Measurements from ENCODE around the gene SGTB. TPM values are rescaled to one million over a fixed set of nuclear protein-coding genes. Genes with fewer than 3 reads are reported as not detected.
"Not testable (repeated sequence)": the region's sequence is repeated elsewhere in the genome, so short reads cannot be mapped to it uniquely, and the experiment has no call there.

Gene SGTB
- total and polyA plus RNA-seq, 2 donors (not counting 1 experiment from before 2014, with no cell fraction given) = 1.8 to 5.5 TPM

DNA sequence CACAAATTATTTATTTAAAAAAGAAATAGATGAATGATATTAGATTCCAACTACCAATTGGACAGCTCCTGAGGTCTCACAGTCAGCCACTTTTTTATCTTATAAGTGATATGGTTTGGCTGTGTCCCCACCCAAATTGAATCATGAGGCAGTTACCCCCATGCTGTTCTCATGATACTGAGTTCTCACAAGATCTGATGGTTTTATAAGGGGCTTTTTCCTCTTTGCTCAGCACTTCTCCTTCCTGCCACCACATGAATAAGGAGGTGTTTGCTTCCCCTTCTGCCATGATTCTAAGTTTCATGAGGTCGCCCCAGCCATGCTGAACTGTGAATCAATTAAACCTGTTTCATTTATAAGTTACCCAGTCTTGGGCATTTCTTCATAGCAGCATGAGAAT, 13.0 kb upstream of the SGTB start:
- ATAC-seq (ENCODE audit: low read depth) (peak; percentile 17), DNase-seq (peak; percentile 67)
- no peaks in the 10 kb centered on the region for H3K27me3 ChIP-seq (replicated peaks in 1 of 4; ENCODE audit: control extremely low read depth in 1 of 4, control insufficient read depth in 3 of 4, insufficient read depth in 4 of 4, low read length in 3 of 4)
- peak overlapping the region in 1 of 2 donors; percentile 80 for H3K27ac ChIP-seq (ENCODE audit: low read length in 2 of 2)
- Mint-ChIP-seq H3K4me3 (no peak overlapping the region), H3K27ac (peak overlapping the region; percentile 42), H3K4me1 (peaks cover 16% of the 10 kb centered on the region), H3K9me3 (ENCODE audit: insufficient read depth) (peaks cover 2% of the 10 kb centered on the region), H3K27me3 (no peaks in the 10 kb centered on the region)
- H4K20me1 ChIP-seq (ENCODE audit: control insufficient read depth, insufficient read depth, low read length, poor library complexity, severe bottlenecking) = no peaks in the 10 kb centered on the region
- H3K4me3 ChIP-seq (ENCODE audit: control extremely low read depth in 1 of 5, extremely low read depth in 1 of 5, insufficient read depth in 1 of 5, low read depth in 2 of 5, low read length in 4 of 5) = no peak overlapping the region
- no peak overlapping the region for H2AFZ ChIP-seq (ENCODE audit: insufficient read depth, low read depth, low read length, poor library complexity, severe bottlenecking)
- whole genome bisulfite sequencing (ENCODE audit: insufficient coverage) = no CpG with 5 or more reads among the region's 1 CpG
- no peak for TF ChIP-seq EZH2 (IDR thresholded peaks at IDR 0.05; ENCODE audit: borderline replicate concordance, insufficient read depth, low read depth, low read length, poor library complexity, severe bottlenecking)
- TF ChIP-seq, protein P1, sequence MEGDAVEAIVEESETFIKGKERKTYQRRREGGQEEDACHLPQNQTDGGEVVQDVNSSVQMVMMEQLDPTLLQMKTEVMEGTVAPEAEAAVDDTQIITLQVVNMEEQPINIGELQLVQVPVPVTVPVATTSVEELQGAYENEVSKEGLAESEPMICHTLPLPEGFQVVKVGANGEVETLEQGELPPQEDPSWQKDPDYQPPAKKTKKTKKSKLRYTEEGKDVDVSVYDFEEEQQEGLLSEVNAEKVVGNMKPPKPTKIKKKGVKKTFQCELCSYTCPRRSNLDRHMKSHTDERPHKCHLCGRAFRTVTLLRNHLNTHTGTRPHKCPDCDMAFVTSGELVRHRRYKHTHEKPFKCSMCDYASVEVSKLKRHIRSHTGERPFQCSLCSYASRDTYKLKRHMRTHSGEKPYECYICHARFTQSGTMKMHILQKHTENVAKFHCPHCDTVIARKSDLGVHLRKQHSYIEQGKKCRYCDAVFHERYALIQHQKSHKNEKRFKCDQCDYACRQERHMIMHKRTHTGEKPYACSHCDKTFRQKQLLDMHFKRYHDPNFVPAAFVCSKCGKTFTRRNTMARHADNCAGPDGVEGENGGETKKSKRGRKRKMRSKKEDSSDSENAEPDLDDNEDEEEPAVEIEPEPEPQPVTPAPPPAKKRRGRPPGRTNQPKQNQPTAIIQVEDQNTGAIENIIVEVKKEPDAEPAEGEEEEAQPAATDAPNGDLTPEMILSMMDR (IDR thresholded peaks at IDR 0.05) = no peak
- H3K79me2 ChIP-seq (ENCODE audit: control insufficient read depth, insufficient read depth, low read length) = peaks cover 12% of the 10 kb centered on the region
- H3K9me3 ChIP-seq (ENCODE audit: control extremely low read depth in 1 of 3, control insufficient read depth in 2 of 3, insufficient read depth in 1 of 3, low read length in 2 of 3) = no peaks in the 10 kb centered on the region
- intact Hi-C loops (cut with micrococcal nuclease) = no loop called here
- H3K9ac ChIP-seq (ENCODE audit: low read length) = no peak overlapping the region
- POLR2A ChIA-PET = no interaction called here
- H3K4me2 ChIP-seq (replicated peaks; ENCODE audit: low read depth, low read length, poor library complexity, severe bottlenecking) = peak overlapping the region; percentile 20
- no peaks in the 10 kb centered on the region for H3K36me3 ChIP-seq (replicated peaks in 1 of 2; ENCODE audit: control extremely low read depth in 1 of 2, control insufficient read depth in 1 of 2, extremely low read depth in 1 of 2, insufficient read depth in 2 of 2, low read length in 1 of 2)
- CTCF ChIA-PET = no interaction called here
- peaks cover 12 to 13% of the 10 kb centered on the region in 2 donors for H3K4me1 ChIP-seq (ENCODE audit: control insufficient read depth in 2 of 2, insufficient read depth in 2 of 2, low read length in 2 of 2)

DNA sequence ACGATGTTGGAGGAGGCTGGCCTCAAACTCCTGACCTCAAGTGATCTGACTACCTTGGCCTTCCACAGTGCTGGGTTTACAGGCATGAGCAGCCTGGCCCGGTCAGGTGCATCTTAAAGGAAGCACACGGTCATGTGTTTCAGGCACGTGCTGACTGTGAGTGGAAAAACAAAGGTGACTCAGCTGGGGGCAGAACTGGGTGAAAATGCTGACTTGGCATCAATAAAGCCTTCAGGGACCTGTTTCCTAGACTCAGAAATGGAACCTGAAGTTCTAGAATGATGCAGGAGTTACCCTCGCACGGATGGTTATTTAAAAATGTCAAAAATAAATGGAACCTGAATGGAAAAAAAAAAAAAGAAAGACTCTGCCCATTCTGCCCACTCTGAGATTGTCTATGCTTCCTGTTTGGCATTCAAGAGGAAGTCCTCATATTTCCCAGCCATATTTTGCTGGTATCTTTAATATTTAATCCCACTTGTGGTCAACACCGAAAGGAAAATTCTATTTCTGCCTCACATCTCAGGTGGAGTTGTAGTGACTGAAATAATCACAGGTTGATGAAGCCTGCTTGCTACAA, 12.4 kb upstream of the SGTB start:
- H4K20me1 ChIP-seq (ENCODE audit: control insufficient read depth, insufficient read depth, low read length, poor library complexity, severe bottlenecking); CTCF ChIA-PET; H3K4me3 ChIP-seq (ENCODE audit: control extremely low read depth in 1 of 5, extremely low read depth in 1 of 5, insufficient read depth in 1 of 5, low read depth in 2 of 5, low read length in 4 of 5); H3K9me3 Mint-ChIP-seq (ENCODE audit: insufficient read depth); H3K36me3 ChIP-seq (replicated peaks in 1 of 2; ENCODE audit: control extremely low read depth in 1 of 2, control insufficient read depth in 1 of 2, extremely low read depth in 1 of 2, insufficient read depth in 2 of 2, low read length in 1 of 2); intact Hi-C loops (cut with micrococcal nuclease); POLR2A ChIA-PET; H3K9me3 ChIP-seq (ENCODE audit: control extremely low read depth in 1 of 3, control insufficient read depth in 2 of 3, insufficient read depth in 1 of 3, low read length in 2 of 3); H3K4me3 Mint-ChIP-seq; H3K9ac ChIP-seq (ENCODE audit: low read length); H2AFZ ChIP-seq (ENCODE audit: insufficient read depth, low read depth, low read length, poor library complexity, severe bottlenecking); H3K27me3 Mint-ChIP-seq; H3K27me3 ChIP-seq (replicated peaks in 1 of 4; ENCODE audit: control extremely low read depth in 1 of 4, control insufficient read depth in 3 of 4, insufficient read depth in 4 of 4, low read length in 3 of 4); ATAC-seq (ENCODE audit: low read depth): not testable (repeated sequence)
- Histone ChIP-seq H3K79me2 (ENCODE audit: control insufficient read depth, insufficient read depth, low read length) (peaks cover 12% of the 10 kb centered on the region), H3K4me1 (ENCODE audit: control insufficient read depth in 2 of 2, insufficient read depth in 2 of 2, low read length in 2 of 2) (peaks cover 12 to 13% of the 10 kb centered on the region in 2 donors), H3K27ac (ENCODE audit: low read length in 2 of 2) (peak overlapping the region in 1 of 2 donors; percentile 80), H3K4me2 (replicated peaks; ENCODE audit: low read depth, low read length, poor library complexity, severe bottlenecking) (peak overlapping the region; percentile 20)
- Mint-ChIP-seq H3K27ac (peak overlapping the region; percentile 37), H3K4me1 (peaks cover 16% of the 10 kb centered on the region)
- DNase-seq = peak; percentile 12
- 6% methylated on average over 2 of the region's 7 CpGs for WGBS (ENCODE audit: insufficient coverage)

DNA sequence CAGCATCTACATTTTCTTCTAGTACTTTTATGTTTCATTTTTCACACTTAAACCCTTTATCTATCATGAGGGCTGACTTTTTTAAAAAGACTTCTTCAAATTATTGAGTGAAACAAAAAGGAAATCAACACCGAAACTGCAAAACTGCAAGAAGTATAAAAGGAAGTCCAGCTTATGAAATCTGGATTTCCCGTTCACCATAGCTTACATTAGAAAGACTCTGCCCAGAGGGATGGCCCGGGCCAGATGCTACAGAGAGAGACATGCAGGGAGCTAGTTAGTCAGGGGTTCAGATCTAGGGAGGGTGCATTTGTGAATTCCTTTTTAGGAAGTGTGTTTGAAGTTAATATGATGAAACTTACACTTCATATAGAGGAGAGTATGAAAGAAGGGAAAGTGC, 10.1 kb upstream of the SGTB start:
- peaks cover 12 to 19% of the 10 kb centered on the region in 2 donors for H3K4me1 ChIP-seq (ENCODE audit: control insufficient read depth in 2 of 2, insufficient read depth in 2 of 2, low read length in 2 of 2)
- H3K9me3 ChIP-seq (ENCODE audit: control extremely low read depth in 1 of 3, control insufficient read depth in 2 of 3, insufficient read depth in 1 of 3, low read length in 2 of 3); H3K79me2 ChIP-seq (ENCODE audit: control insufficient read depth, insufficient read depth, low read length); H4K20me1 ChIP-seq (ENCODE audit: control insufficient read depth, insufficient read depth, low read length, poor library complexity, severe bottlenecking); H3K9ac ChIP-seq (ENCODE audit: low read length); H3K27me3 Mint-ChIP-seq; intact Hi-C loops (cut with micrococcal nuclease); H2AFZ ChIP-seq (ENCODE audit: insufficient read depth, low read depth, low read length, poor library complexity, severe bottlenecking); H3K4me3 Mint-ChIP-seq; H3K9me3 Mint-ChIP-seq (ENCODE audit: insufficient read depth); ATAC-seq (ENCODE audit: low read depth); H3K4me3 ChIP-seq (ENCODE audit: control extremely low read depth in 1 of 5, extremely low read depth in 1 of 5, insufficient read depth in 1 of 5, low read depth in 2 of 5, low read length in 4 of 5); POLR2A ChIA-PET; CTCF ChIA-PET; DNase-seq; H3K27me3 ChIP-seq (replicated peaks in 1 of 4; ENCODE audit: control extremely low read depth in 1 of 4, control insufficient read depth in 3 of 4, insufficient read depth in 4 of 4, low read length in 3 of 4); H3K36me3 ChIP-seq (replicated peaks in 1 of 2; ENCODE audit: control extremely low read depth in 1 of 2, control insufficient read depth in 1 of 2, extremely low read depth in 1 of 2, insufficient read depth in 2 of 2, low read length in 1 of 2); H3K27ac Mint-ChIP-seq: not testable (repeated sequence)
- no CpG with 5 or more reads among the region's 3 CpGs for WGBS (ENCODE audit: insufficient coverage)
- H3K4me2 ChIP-seq (replicated peaks; ENCODE audit: low read depth, low read length, poor library complexity, severe bottlenecking) = peak overlapping the region; percentile 6
- peak overlapping the region in 1 of 2 donors; percentile 54 for H3K27ac ChIP-seq (ENCODE audit: low read length in 2 of 2)
- H3K4me1 Mint-ChIP-seq = peaks cover 17% of the 10 kb centered on the region
